Measurements from ENCODE around the gene SMIM21.

DNA sequence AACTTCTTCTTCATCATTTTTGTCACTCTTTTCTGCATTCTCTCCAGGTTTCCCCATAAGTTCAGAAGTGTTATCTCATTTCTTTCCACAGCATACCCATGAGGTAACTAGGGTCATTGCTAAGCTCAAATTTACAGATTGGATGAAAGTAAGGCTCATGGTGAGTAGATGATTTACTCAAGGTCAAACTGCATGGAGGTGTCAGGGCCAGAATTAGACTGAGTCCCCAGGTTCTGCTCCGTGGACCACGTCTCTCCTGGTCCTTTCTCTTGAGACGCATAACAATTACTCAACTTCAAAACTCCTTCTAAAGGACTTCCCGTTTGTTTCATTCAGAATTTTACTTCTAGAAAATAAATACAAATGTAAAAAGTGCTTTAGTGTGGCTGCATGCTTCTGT lies 43.4 kb downstream of the SMIM21 start:
- TF ChIP-seq POLR2A (IDR thresholded peaks at IDR 0.05) (no peak), POLR2AphosphoS5 (IDR thresholded peaks at IDR 0.05) (no peak)
- TF ChIP-seq, protein P1, sequence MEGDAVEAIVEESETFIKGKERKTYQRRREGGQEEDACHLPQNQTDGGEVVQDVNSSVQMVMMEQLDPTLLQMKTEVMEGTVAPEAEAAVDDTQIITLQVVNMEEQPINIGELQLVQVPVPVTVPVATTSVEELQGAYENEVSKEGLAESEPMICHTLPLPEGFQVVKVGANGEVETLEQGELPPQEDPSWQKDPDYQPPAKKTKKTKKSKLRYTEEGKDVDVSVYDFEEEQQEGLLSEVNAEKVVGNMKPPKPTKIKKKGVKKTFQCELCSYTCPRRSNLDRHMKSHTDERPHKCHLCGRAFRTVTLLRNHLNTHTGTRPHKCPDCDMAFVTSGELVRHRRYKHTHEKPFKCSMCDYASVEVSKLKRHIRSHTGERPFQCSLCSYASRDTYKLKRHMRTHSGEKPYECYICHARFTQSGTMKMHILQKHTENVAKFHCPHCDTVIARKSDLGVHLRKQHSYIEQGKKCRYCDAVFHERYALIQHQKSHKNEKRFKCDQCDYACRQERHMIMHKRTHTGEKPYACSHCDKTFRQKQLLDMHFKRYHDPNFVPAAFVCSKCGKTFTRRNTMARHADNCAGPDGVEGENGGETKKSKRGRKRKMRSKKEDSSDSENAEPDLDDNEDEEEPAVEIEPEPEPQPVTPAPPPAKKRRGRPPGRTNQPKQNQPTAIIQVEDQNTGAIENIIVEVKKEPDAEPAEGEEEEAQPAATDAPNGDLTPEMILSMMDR (IDR thresholded peaks at IDR 0.05), result no peak
